Measurements from ENCODE around the gene ABCB8.

DNA sequence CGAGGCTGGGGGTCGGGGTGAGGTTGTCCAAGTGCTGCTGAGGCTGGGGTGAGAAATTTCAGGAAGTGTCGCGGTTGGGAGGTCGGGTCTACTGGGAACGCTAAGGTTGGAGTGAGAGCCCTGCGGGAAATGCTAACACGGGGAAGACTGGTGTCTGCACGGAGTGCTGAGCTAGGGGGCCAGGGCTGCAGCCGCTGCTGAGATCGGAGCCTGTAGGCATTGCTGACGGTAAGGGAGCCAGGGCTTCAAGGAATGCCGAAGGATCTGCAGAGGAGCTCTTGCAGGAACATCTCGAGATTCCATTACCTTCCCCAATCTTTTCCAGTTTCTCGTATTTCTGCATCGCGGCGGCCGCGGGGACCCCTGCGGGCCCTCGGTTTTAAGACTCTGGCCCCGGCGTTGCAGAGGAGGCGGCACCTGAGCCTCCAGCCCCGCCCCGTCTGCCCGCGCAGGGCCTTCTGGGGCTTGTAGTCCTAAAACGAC lies 29.3 kb downstream of the ABCB8 start, which contains the start of gene CDK5:
- TF ChIP-seq, protein P1, sequence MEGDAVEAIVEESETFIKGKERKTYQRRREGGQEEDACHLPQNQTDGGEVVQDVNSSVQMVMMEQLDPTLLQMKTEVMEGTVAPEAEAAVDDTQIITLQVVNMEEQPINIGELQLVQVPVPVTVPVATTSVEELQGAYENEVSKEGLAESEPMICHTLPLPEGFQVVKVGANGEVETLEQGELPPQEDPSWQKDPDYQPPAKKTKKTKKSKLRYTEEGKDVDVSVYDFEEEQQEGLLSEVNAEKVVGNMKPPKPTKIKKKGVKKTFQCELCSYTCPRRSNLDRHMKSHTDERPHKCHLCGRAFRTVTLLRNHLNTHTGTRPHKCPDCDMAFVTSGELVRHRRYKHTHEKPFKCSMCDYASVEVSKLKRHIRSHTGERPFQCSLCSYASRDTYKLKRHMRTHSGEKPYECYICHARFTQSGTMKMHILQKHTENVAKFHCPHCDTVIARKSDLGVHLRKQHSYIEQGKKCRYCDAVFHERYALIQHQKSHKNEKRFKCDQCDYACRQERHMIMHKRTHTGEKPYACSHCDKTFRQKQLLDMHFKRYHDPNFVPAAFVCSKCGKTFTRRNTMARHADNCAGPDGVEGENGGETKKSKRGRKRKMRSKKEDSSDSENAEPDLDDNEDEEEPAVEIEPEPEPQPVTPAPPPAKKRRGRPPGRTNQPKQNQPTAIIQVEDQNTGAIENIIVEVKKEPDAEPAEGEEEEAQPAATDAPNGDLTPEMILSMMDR (conservative IDR thresholded peaks at IDR 0.05; ENCODE audit: low read length): no peak
- no peak for TF ChIP-seq EZH2phosphoT487 (IDR thresholded peaks at IDR 0.05; ENCODE audit: borderline replicate concordance)
